GM18505 (cell line): ENCODE results near the gene ZKSCAN7.

Experiments used
- ATAC-seq: cut with Tn5 transposase; IDR thresholded peaks from one replicate; pipeline ENCODE4 v1.9.1; 2021; ENCODE audit not compliant: unreplicated experiment
- POLR2A ChIP-seq: IDR thresholded peaks from 4 replicates; pipeline ENCODE4 v1.6.1; 2011; ENCODE audit warnings: borderline replicate concordance; ENCODE audit not compliant: insufficient read depth, insufficient read length; ENCODE audit errors: extremely low read depth

ZKSCAN7 gene

DNA sequence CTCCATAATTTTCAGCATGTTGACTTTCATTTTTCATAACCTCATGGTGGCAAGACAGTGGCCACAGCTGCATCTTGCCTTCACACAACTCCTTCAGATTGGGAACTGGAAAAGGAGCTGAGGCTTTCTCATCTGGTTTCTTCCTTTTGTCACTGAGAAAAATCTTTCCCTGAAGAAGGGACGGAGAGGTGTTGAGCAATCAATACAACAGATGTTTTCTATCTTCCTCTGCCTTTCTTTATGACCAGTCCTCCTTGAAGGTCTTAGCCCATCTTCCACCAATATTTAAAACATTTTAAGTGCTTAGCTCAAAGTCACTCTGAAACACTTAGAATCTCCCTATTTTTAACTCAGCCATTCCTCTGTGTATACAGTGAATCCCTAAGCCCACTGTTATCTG lies 41.6 kb downstream of the ZKSCAN7 start:
- no peak for TF ChIP-seq POLR2A
- ATAC-seq: no peak

DNA sequence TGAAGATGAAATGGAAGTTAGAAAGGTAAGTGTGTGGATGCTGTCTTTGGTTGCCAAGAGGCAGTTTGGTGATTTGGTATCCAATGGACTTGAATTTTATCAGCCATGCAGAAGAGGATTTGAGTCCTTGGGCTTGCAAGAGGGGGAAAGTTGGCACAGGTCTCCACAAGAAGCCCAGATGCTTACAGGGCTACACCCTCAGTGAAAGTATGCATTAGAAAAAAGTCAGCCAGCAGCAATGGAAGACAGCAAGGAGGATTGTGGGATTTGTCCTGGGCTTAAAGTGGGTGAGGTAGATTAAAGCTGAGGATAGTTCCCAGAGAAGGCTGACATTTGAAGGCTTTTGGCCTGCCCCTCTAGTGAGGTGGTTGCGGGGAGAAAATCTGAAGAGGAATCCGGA lies 46.8 kb downstream of the ZKSCAN7 start:
- no peak for TF ChIP-seq POLR2A
- ATAC-seq: no peak

DNA sequence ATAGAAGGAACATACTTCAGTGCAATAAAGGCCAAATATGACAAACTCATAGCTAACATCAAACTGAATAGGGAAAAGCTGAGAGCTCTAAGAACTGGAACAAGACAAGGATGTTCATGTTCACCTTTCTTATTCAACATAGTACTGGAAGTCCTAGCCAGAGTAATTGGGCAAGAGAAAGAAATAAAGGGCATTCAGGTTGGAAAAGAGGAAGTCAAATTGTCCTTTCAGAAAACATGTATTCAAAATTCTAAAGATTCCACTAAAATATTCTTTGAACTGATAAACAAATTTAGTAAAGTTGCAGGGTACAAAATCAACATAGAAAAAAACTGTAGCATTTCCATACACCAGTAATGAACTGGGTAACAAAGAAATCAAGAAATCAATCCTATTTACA lies 57.7 kb downstream of the ZKSCAN7 start:
- ATAC-seq: no peak
- no peak for TF ChIP-seq POLR2A
